Islet precursor cell (in vitro differentiated cells): ENCODE measurements around the gene STARD3.
"Not testable (repeated sequence)": the region's sequence is repeated elsewhere in the genome, so short reads cannot be mapped to it uniquely, and the experiment has no call there.

ENCODE experiments used
- DNase-seq: peaks from one replicate; pipeline ENCODE4 v3.0.0-alpha.2; 2018

STARD3 gene

GRCh38 chr17:39636927-39637736 lies at the start of gene STARD3:
TSS of gene STARD3 (plus strand) at chr17:39637144. CDS start at chr17:39653532, 16,388 bp downstream.
- peak; percentile 97 for DNase-seq

- DNase-seq: not testable (repeated sequence)
These were observed 46.8 kb upstream of the STARD3 start for GRCh38 chr17:39590180-39590579.

DNA sequence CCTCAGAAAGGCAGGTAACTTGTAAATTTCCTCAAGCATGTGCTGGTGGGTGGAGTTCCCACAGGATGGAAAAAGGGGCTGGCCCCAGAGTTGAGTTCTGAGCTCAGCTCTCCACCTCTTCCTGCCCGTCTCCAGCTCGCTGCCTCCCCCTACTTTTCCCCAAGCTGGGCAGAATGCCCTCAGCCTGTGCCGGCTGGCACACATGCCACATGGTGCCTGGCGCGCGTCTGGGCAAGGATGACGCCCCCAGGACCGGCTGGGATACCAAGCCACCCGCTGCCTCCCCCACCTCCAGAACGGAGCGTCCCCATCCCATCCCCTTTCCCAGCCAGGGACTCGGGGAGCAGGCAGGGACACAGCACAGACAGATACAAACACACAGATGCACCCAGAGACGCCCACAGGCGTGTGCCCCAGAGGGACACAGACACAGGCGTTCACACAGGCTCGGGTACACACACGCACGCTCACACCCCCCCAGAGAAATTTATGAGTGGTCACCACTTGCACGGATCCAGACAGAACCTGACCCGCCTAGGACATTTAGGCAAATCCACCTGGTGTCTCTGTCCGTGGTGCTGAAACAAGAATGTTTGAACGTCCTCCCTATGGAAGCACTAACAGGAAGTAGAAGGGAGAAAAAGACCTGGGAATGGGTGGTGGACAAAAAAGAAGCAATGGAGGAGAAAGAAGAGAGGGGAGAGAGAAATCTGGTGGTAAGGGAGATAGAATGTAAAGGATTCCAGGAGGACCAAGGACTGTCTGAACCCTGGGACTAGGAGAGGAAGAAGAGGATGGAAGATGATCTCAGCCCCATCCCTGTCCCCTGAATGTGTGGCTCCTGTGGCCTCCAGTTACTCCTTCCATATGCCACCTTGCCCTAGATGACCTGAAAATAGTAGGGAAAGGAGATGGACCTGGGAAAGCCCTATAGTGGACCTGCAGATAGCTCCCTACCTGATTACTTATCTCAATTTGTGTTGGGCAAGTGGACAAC lies 44.7 kb upstream of the STARD3 start:
- peak; percentile 91 for DNase-seq

DNA sequence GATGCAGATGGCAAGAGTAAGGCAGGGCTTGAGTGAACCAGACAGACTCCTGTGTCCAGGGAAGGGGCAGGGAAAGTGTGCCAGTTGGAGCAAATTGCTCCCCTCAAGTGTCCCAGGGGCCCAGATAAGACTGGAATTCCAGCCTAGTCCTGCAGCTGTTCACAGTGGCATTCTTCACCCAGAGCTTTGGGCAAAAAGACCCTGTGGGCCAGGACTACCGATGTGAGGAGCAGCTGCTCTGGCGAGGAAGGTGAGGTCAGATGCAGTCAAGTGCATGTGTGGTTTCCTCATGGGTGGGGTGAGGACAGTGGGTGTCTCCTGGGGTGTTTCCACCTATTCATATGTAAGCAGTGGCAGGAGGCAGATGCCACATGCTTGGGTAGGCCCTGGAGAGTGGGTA lies 43.6 kb upstream of the STARD3 start:
- no peak for DNase-seq

DNA sequence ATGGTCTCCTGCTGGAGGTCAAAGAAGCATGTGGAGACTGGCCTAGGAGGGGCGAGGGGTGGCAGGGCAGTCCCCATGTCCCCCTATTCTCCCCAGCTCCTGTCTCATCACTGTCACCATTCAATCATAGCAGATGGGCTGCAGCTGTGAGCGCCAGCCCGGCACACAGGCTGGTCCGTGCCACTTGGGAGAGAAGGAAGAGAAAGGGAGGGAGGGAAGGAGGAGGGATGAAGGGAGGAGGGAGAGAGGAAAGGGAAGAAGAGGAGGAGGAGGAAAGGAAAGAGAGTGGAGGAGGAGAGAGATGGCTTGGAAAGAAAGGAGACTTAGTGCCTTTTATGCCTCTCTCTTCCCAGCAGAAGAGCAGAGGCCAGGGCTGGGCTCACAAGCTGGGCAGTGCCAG lies 41.6 kb upstream of the STARD3 start:
- no peak for DNase-seq

- no peak for DNase-seq
These were observed 40.9 kb upstream of the STARD3 start for GRCh38 chr17:39595928-39596510.

DNA sequence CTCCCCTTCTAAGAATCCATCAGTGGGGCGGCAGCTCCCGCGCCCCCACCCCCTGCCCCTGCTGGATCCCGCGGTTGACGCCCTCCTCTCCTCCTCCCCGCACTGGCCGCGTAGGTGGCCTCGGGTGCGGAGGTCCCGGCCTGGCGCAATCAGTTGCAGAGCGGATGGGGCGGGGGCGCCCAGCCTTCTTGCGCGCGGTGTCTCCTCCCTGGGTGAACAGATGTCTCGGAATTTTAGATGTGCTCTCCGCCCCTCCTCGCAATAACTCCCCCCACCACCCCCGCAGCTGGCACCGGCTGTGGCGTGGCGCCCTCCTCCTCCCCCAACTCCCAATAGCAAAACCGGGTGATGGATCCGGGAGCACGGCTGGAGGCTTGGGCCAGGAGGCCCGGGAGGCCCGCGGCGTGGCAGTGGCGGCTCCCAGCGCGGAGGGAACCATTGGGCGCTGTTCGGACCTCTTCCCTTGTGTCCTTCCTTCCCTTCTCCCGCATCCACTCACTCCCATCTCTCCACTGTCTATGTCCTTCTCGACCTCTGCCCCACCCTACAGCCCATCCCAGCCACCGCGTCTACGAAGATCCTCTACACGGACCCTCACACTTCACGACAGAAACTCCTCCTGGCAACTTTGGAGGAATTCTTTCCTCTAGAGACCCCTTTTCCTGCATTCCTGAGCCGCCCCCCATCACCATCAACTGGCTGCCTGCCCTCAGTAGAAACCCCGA lies 40.2 kb upstream of the STARD3 start:
- no peak for DNase-seq

- no peak for DNase-seq
These were observed 39.4 kb upstream of the STARD3 start for GRCh38 chr17:39597372-39598046.

- no peak for DNase-seq
These were observed 38.9 kb upstream of the STARD3 start for GRCh38 chr17:39598047-39598481.

GRCh38 chr17:39598630-39599003 lies 38.3 kb upstream of the STARD3 start:
- DNase-seq: no peak

GRCh38 chr17:39599004-39599664 lies 37.8 kb upstream of the STARD3 start:
- no peak for DNase-seq

- no peak for DNase-seq
These were observed 37.2 kb upstream of the STARD3 start for GRCh38 chr17:39599665-39600231.

- no peak for DNase-seq
These were observed 36.5 kb upstream of the STARD3 start for GRCh38 chr17:39600288-39600996.

DNA sequence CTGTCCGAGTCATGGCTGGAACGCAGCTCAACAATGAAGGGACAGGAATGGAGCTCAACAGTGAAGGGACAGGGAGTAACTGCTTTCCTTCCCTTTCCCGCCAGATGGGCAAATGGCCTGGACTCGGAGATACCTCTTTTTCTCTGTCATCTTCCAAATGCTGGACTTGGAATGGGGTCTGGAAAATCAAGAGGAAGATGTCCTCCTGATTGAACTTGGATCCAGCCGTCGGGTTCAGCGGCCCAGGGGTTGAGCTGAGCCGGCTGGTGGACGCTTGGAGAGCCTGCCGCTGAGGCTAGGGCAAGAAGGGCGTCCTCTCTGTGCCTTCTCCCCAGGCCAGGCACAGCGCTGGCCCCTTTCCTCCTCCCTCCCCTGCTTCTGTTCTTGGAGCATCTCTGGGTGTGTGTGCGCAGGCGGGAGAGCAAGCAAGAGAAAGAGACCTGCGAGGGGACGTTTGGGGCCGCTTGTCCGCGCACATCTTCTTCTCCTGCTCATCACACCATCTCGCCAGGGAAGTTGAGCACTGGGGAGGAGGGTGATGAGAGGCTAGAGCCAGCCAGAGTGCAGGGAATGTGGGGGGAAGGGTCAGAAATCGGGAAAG lies 35.8 kb upstream of the STARD3 start:
- DNase-seq: no peak

- DNase-seq: no peak
These were observed 35.0 kb upstream of the STARD3 start for GRCh38 chr17:39601758-39602532.

DNA sequence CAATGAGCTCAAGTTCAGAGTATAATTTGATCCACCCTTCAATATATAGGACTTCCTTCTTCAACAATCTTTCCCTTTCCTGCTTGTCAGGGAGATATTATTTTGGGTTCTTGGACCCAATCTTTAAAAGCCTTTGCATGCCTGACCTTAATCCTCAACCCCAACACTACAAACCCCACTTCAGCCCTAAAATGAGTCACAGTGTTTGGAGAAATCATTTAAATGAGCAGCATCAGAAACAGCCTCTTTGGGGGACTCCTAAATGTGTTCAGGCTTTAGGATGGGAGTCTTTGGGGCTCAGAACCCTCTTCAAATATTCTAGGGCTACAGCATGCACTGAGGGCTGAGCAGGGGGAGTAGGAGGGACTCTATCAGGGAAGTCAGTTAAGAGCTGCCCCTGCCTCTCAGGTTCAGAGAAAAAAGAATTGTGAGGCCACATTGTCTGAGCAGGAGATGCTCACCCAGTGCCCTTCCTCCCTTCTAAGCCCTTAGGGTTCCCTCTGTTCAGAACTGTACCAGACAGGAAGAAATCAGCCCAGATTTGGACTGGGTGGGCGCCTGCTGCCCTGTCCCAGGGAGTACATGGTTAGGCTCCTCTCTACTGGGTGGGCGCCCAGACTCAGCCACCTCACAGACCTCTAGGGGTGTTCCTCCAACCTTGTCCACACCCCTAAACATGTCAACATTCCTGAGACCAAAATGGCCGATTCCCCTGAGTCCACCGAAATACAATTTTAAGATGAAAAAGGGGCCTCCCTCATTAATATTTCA lies 34.2 kb upstream of the STARD3 start:
- DNase-seq: no peak

- no peak for DNase-seq
These were observed 33.5 kb upstream of the STARD3 start for GRCh38 chr17:39603304-39604016.
